LoVo (cell line): Measurements from ENCODE around the gene ALG8.
"Not testable (repeated sequence)": the region's sequence is repeated elsewhere in the genome, so short reads cannot be mapped to it uniquely, and the experiment has no call there.

ENCODE experiments used
- DNase-seq: peaks from one replicate; pipeline ENCODE4 v3.0.0-alpha.2; 2016; ENCODE audit warnings: low spot score

The ALG8 gene

GRCh38 chr11:78071717-78072116, 67.7 kb downstream of the ALG8 start:
- no peak for DNase-seq

- no peak for DNase-seq
These were observed 68.8 kb downstream of the ALG8 start for GRCh38 chr11:78070621-78071020.

- no peak for DNase-seq
These were observed 70.0 kb downstream of the ALG8 start for GRCh38 chr11:78069465-78069864.

- DNase-seq: no peak
These were observed 71.7 kb downstream of the ALG8 start for GRCh38 chr11:78067704-78068103.

- DNase-seq: no peak
These were observed 73.0 kb downstream of the ALG8 start for GRCh38 chr11:78066471-78066870.

GRCh38 chr11:78065203-78065602, 74.2 kb downstream of the ALG8 start:
- no peak for DNase-seq

GRCh38 chr11:78063440-78064181, 75.8 kb downstream of the ALG8 start, which contains the start of gene THRSP:
TSS of gene THRSP (plus strand) at chr11:78063861. CDS start at chr11:78063882, 21 bp downstream.
- DNase-seq: no peak

GRCh38 chr11:78062671-78063070, 76.8 kb downstream of the ALG8 start:
- no peak for DNase-seq

GRCh38 chr11:78061921-78062311, 77.5 kb downstream of the ALG8 start:
- DNase-seq: no peak

GRCh38 chr11:78061088-78061920, 78.1 kb downstream of the ALG8 start:
- no peak for DNase-seq

GRCh38 chr11:78060533-78060932, 78.9 kb downstream of the ALG8 start:
- DNase-seq: no peak

GRCh38 chr11:78059749-78060328, 79.6 kb downstream of the ALG8 start:
- not testable (repeated sequence) for DNase-seq

- DNase-seq: no peak
These were observed 81.9 kb downstream of the ALG8 start for GRCh38 chr11:78057462-78058055.

GRCh38 chr11:78056093-78056492, 83.3 kb downstream of the ALG8 start:
- DNase-seq: no peak

GRCh38 chr11:78054971-78055370, 84.5 kb downstream of the ALG8 start:
- no peak for DNase-seq

- peak; percentile 15 for DNase-seq
These were observed 88.2 kb downstream of the ALG8 start for GRCh38 chr11:78050964-78051831.
